NCI-H748 treated with DMSO at 0.1 percent for 48 hours (cell line): ENCODE results near the gene CSH2.
"Not testable (repeated sequence)": the region's sequence is repeated elsewhere in the genome, so short reads cannot be mapped to it uniquely, and the experiment has no call there.

Experiments used
- DNase-seq: peaks from one replicate; lab custom pipeline; 2025; lab: John Stamatoyannopoulos, UW

CSH2 gene

DNA sequence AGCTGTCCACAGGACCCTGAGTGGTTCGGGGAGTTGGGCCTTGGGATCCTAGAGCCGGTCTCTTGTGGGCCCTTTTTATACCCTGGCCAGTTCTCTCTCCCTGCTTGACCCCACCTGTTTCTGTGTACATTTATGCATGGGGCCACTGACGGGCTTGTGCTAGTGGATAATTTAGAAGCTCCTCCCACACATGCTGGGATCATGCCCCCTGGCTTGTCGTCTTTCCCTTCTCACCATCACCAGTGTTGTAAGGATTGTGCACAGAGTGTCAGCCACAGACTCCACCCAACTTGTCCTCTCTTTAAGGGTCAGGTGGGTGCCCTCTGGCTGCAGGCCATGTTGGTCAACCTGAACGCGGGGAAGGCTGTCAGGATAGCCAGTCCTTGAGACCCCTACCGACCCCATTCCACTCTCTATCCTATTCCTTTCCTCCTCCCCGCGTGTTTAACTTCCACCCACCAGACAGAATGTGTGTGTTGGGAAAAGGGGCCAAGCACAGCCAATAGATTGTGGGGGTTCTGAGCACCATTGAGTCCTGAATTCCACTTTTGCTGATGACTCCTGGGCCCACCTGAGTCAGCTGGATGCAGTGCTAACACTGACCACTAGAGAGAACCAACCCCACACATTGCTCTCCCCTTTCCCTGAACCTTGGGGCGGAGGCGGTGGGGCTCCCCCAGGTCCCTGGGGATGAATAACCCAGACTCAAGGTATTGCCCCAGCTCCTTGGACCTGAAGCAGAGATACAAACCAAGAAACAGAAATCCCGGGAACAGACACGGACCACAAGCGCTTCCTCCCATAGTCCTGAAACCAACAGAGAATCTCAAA lies 23.3 kb upstream of the CSH2 start, which contains the start of gene CSH1:
CSH1 (minus strand) TSS at position 51 of the 831 bp plus-strand sequence. CDS start 63 bp downstream, outside the sequence.
- DNase-seq = not testable (repeated sequence)

- DNase-seq = not testable (repeated sequence)
Observed at GRCh38 chr17:63894821-63895220, 21.3 kb upstream of the CSH2 start.

GRCh38 chr17:63894021-63894420 lies 20.5 kb upstream of the CSH2 start:
- not testable (repeated sequence) for DNase-seq

GRCh38 chr17:63892316-63893037 lies 19.0 kb upstream of the CSH2 start:
- not testable (repeated sequence) for DNase-seq

- DNase-seq = not testable (repeated sequence)
Observed at GRCh38 chr17:63889026-63889848, 15.8 kb upstream of the CSH2 start.

DNA sequence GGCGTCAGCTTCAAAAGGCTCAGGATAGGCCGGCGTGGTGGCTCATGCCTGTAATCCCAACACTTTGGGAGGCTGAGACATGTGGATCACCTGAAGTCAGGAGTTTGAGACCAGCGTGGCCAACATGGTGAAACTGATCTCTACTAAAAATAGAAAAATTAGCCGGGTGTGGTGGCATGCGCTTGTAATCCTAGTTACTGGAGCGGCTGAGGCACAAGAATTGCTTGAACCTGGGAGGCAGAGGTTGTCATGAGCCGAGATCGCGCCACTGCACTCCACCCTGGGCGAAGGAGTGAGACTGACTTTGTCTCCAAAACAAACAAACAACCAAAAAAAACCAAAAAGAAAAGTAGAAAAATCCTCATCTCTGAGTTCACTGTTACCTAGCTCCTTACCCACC lies 11.6 kb upstream of the CSH2 start:
- not testable (repeated sequence) for DNase-seq

DNA sequence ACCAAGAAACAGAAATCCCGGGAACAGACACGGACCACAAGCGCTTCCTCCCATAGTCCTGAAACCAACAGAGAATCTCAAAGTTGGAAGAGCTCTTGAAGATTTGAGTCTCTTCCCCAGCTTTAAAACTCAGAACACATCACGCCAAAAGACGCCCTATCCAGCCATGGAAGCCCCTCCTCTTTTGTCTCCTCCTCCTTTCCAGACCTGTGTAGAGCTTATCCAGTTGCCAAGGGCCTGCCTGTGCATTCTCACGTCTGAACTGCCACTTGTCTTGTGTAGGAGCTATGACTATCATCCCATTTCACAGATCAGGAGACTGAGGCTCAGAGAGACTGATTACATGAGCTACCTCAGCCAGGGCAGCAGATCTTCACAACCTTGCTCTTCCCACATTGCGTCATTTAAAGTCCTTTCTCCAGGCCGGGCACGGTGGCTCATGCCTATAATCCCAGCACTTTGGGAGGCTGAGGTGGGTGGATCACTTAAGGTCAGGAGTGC lies 9.2 kb upstream of the CSH2 start:
- DNase-seq = not testable (repeated sequence)

DNA sequence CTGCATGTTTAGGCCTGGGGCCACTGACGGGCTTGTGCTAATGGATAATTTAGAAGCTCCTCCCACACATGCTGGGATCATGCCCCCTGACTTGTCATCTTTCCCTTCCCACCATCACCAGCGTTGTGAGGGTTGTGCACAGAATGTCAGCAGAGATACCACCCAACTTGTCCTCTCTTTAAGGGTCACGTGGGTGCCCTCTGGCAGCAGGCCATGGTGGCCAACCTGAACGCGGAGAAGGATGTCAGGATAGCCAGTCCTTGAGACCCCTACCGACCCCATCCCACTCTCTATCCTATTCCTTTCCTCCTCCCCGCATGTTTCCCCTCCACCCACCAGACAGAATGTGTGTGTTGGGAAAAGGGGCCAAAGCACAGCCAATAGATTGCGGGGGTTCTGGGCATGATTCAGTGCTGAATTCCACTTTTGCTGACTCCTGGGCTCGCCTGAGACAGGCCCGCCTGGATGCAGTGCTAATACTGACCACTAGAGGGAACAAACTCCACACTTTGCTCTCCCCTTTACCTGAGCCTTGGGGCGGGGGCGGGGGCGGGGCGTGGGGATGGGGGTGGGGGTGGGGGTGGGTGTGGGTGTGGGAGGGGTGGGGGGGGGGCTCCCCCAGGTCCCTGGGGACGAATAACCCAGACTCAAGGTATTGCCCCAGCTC lies 8.6 kb upstream of the CSH2 start, which contains the start of gene GH2:
GH2 (minus strand) TSS at position 10 of the 667 bp plus-strand sequence. CDS start 143 bp downstream, outside the sequence.
- no peak for DNase-seq

GRCh38 chr17:63881337-63881736 lies 7.9 kb upstream of the CSH2 start:
- DNase-seq = not testable (repeated sequence)

DNA sequence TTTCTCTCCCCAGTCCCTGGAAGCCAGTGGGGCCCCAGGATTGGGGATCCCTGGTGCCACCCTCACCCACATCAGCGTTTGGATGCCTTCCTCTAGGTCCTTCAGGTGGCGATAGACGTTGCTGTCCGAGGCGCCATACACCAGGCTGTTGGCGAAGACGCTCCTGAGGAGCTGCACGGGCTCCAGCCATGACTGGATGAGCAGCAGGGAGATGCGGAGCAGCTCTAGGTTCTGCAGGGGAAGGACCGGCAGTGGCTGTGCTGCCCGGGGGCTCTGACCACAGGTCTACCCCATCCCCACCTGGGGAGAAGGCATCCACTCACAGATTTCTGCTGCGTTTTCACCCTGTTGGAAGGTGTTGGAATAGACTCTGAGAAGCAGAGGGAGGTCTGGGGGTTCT lies 7.2 kb upstream of the CSH2 start:
- no peak for DNase-seq

DNA sequence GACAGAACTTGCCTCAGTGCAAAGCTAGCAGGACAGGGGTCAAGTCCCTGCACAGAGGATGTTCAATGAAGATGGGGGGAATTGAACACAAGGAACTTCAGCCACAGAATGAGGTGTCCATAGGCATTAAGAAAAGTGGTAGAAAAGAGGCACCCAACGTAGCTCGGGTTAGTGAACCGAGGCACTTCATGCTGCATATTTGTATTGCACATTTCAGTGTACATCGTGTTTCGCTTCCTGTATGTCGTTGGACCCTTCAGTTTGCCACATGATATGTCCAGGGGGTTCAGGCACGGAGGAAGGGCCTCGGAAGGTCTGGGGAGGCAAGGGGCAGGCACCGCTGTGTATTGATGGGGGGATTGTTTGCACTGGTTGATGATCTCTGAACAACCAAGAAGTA lies 4.9 kb upstream of the CSH2 start:
- not testable (repeated sequence) for DNase-seq

DNA sequence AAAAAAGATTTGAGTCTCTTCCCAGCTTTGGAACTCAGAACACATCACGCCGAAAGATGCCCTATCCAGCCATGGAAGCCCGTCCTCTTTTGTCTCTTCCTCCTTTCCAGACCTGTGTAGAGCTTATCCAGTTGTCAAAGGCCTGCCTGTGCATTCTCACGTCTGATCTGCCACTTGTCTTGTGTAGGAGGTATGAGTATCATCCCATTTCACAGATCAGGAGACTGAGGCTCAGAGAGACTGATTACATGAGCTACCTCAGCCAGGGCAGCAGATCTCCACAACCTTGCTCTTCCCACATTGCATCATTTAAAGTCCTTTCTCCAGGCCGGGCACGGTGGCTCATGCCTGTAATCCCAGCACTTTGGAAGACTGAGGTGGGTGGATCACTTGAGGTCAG lies 1.2 kb upstream of the CSH2 start:
- DNase-seq = not testable (repeated sequence)

DNA sequence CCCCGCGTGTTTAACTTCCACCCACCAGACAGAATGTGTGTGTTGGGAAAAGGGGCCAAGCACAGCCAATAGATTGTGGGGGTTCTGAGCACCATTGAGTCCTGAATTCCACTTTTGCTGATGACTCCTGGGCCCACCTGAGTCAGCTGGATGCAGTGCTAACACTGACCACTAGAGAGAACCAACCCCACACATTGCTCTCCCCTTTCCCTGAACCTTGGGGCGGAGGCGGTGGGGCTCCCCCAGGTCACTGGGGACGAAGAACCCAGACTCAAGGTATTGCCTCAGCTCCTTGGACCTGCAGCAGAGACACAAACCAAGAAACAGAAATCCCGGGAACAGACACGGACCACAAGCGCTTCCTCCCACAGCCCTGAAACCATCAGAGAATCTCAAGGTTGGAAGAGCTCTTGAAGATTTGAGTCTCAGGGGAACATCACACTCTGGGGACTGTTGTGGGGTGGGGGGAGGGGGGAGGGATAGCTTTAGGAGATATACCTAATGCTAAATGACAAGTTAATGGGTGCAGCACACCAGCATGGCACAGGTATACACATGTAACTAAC lies 667 bp upstream of the CSH2 start:
- not testable (repeated sequence) for DNase-seq

DNA sequence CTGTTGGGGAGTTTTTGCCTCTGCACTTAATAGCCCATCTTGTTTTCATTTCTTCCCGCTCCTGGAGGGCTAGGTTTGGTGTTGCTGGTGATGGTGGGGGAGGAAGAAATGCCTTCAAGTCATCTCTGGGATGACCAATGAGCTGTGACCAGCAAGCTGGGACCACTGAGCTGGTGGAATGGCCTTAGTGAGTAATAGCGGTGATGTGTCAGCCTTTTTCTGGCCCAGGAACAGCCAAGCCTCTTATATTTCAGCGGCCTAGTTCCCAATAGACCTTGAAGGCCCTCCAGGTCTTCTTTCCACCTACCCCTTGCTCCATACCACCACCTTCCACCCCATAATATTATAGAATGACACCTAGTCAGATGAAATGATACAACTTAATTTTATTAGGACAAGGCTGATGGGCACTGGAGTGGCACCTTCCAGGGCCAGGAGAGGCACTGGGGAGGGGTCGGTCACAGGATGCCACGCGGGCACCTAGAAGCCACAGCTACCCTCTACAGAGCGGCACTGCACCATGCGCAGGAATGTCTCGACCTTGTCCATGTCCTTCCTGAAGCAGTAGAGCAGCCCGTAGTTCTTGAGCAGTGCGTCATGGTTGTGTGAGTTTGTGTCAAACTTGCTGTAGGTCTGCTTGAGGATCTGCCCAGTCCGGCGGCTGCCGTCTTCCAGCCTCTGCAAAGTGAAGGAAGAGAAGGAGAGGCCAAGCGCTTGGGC lies 1.7 kb downstream of the CSH2 start:
- not testable (repeated sequence) for DNase-seq

GRCh38 chr17:63870292-63870665 lies 3.2 kb downstream of the CSH2 start:
- DNase-seq = not testable (repeated sequence)

- DNase-seq = not testable (repeated sequence)
Observed at GRCh38 chr17:63869491-63870291, 3.8 kb downstream of the CSH2 start.

GRCh38 chr17:63866625-63867024 lies 6.9 kb downstream of the CSH2 start:
- DNase-seq = not testable (repeated sequence)

- DNase-seq = no peak
Observed at GRCh38 chr17:63859257-63859656, 14.2 kb downstream of the CSH2 start.

DNA sequence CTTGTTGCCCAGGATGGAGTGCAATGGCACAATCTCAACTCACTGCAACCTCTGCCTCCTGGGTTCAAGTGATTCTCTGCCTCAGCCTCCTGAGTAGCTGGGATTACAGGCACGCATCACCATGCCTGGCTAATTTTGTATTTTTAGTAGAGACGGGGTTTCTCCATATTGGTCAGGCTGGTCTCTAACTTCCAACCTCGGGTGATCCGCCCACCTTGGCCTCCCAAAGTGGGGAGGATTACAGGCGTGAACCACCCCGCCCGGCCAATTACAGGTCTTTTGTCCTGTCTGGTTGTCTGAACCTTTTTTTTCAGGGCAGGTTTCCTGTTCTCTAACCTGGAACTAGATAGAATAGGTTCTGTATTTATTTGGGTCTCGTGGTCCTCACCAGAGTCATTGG lies 17.1 kb downstream of the CSH2 start:
- not testable (repeated sequence) for DNase-seq
